Left kidney (tissue), 2 donors: ENCODE results near the gene PFAS. TPM values are rescaled to one million over a fixed set of nuclear protein-coding genes. Genes with fewer than 3 reads are reported as not detected.

Source experiments
- DNase-seq: peaks from one replicate; pipeline ENCODE4 v3.0.0-alpha.2; 2013
- polyA plus RNA-seq: library from polyadenylated mRNA; unstranded; fragments of 120-200 nt; gene quantifications from one replicate; pipeline ENCODE4 v1.2.1, GENCODE V29; 2013; ENCODE audit not compliant: insufficient read length

PFAS gene
- polyA plus RNA-seq, 1 donor = 53.8 TPM

DNA sequence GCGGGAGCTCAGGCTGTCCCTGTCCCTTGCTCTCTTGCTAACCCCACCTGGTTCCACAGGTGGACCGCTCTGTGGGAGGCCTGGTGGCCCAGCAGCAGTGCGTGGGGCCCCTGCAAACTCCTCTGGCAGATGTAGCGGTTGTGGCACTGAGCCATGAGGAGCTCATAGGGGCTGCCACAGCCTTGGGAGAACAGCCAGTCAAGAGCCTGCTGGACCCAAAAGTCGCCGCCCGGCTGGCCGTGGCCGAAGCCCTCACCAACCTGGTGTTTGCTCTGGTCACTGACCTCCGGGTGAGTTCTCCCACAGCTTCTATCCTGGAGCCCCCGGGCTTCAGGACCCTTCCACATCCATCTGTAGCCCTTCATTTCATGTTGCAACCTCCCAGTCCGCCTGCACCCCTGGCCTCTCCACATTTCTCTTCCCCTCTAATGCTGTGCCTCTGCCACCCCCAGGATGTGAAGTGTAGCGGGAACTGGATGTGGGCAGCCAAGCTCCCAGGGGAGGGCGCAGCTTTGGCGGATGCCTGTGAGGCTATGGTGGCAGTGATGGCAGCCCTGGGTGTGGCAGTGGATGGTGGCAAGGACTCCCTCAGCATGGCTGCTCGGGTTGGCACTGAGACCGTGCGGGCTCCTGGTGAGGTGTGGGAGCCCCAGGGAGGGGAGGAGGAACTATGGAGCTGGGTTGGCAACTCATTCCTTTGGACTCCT is 15.9 kb downstream of the PFAS start:
- no peak for DNase-seq

DNA sequence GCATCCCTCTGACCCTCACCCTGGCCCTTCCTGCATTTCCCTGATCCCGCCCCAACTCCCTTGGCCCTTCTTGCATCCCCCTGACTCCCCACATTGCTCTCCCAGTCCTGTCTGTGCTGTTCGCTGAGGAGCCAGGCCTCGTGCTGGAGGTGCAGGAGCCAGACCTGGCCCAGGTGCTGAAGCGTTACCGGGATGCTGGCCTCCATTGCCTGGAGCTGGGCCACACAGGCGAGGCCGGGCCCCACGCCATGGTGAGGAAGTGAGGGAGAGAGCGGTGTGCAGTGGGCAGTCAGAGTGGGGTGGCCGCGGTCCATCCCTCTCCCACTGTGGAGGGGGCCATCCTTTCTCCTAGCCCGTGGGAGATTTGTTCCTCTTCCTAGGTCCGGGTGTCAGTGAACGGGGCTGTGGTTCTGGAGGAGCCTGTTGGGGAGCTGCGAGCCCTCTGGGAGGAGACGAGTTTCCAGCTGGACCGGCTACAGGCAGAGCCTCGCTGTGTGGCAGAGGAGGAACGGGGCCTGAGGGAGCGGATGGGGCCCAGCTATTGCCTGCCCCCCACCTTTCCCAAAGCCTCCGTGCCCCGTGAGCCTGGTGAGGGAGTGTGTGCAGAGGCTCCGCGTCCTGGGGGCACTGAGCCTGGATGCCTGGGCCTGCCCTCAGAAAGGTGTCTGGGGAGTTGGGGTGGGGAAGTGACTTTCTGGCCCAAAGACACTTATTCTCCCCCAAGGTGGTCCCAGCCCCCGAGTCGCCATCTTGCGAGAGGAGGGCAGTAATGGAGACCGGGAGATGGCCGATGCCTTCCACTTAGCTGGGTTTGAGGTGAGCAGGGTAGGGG is 17.8 kb downstream of the PFAS start:
- no peak for DNase-seq

DNA sequence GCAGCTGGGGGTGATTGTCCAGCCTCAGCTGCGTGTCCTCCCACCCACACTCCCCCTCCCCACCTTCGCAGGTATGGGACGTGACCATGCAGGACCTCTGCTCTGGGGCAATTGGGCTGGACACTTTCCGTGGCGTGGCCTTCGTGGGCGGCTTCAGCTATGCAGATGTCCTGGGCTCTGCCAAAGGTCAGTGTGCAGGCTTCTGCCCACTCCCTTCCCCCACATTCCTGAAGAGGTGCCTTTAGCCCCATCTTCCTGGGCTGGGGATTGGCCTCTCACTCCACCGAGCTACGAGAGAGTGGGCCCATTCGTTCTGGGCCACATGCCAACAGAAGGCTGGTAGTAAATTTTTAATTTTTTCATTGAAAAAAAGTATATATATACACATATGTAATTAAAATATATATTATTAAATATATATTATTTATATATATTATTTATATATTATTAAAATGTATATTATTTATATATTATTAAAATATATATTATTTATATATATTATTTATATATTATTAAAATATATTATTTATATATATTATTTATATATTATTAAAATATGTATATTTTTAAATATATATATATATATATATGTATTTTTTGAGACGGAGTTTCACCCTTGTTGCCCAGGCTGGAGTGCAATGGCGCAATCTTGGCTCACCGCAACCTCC is 18.5 kb downstream of the PFAS start:
- no peak for DNase-seq

DNA sequence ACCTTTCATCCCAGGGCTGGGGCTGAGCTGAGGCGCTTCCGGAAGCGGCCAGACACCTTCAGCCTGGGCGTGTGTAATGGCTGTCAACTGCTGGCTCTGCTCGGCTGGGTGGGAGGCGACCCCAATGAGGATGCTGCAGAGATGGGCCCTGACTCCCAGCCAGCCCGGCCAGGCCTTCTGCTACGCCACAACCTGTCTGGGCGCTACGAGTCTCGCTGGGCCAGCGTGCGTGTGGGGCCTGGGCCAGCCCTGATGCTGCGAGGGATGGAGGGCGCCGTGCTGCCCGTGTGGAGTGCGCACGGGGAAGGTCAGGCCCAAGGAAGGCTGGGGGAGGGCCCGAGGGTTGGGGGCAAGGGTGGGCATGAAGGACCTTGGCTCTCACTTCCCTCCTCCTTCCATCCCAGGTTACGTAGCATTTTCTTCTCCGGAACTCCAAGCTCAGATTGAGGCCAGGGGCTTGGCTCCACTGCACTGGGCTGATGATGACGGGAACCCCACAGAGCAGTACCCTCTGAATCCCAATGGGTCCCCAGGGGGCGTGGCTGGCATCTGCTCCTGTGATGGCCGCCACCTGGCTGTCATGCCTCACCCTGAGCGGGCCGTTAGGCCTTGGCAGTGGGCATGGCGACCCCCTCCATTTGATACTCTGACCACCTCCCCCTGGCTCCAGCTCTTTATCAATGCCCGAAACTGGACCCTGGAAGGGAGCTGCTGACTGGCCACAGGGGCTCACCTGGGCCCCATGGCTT is 19.6 kb downstream of the PFAS start:
- no peak for DNase-seq

DNA sequence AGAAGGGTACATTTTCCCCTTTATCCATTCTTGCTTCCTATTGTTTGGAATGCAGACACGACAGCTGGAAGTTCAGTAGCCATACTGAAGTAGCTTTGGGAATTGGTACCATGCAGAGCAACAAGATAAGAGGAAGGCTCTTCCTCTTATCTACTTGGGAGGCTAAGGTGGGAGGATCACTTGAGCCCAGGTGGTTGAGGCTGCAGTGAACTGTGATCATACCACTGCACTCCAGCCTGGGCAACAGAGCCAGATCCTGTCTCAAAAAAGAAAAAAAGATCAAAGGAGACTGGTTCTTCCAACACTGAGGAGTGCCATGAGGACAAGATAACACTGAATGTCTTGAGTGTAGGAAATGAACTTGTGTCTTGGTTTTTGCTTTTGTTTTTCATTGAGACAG is 23.3 kb downstream of the PFAS start:
- DNase-seq = no peak

DNA sequence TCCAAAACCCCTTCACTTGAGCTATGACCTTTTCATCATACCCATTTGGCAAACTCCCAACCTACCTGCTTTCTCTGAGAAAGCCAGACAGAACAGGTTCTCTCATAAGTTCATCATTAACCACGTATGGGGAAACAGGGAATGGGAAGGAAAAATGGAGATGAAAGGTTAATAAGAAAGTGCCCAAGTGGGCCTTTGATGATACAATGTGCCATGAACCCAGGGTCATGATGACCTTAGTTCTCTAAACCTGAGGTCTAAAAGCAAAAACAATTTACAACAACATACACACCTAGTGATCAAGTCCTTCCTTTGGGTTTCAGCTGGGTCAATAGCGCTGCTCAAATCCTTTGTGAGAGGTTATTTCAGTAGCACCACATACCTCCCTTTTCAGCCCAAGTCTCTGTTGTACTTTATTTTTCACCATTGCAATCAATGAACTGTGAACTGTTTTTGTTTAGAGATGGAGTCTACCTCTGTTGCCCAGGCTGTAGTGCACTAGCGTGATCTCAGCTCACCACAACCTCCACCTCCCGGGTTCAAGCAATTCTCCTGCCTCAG is 24.9 kb downstream of the PFAS start:
- peak; percentile 47 for DNase-seq

DNA sequence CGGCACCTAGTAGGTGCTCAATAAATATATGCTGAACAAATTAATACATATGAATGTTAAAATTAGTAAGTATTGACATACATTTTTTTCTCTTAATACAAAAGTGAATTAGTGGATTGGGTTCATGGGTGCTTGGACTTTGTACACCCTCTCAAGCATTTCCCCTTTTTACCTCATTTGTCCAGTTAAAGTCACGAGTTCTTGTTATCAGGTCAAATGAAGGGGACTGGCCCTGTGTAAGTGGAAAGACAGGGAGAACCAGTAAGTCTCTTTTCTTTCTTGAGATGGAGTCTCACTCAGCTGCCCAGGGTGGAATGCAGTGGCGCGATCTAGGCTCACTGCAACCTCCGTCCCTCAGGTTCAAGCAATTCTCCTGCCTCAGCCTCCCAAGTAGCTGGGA is 25.7 kb downstream of the PFAS start:
- DNase-seq = no peak

DNA sequence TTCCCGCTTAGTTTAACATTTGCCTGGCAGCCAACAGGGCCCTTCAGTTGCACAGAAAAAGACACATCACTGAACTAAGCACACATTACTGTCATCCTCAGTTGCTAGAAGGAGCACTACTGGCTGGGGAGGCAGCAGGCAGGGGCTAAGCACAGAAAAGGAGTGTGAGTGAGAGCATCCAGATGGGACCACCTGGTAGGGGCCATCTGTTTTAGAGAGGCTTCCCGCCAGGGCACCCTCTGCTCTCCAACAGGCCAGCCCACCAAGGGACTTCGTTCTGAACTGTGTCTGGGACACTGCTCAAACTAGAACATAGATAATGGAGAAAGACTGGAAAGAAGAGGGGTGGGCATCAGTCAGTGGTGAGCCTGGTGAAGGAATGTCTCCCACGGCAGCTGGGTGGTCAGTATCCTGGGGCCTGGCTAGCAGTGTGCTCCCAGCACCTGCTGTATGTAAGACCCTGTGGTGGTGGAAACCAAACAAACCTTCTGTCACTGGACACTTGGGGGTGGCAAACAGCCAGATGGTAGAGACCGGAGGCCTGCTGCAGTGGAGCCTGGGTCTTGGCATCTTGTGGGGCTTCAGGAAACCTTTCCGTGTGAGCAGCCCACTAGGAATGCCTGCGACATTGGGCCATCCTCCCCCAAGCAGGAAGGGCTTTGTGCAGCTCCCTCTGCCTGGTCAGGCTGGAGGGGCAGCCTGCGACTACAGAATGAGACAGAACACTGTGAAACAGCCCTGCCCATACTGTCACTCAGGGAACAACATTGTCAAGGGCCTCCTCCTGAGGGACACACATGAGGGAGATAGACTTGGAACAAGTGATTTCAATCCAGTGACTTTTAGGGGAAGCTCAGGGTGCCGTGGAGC is 26.6 kb downstream of the PFAS start:
- DNase-seq = no peak

DNA sequence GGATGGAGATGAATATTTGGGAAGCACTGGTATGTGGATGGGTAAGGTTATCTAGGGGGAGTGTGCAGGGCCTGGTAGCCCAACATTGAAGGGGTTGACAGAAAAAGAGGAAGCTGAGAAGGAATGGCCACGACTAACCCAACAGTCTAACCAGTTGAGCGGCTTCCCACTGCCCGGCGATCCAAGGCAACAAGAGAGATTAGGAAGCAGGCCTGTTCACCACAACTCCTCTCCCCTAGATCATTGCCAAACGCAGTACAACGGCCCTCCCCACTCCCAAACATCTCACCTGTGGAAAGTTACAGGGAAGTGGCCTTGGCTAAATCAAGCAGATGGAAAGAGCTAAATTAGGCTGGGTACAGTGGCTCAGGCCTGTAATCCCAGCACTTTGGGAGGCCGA is 28.2 kb downstream of the PFAS start:
- DNase-seq = no peak

DNA sequence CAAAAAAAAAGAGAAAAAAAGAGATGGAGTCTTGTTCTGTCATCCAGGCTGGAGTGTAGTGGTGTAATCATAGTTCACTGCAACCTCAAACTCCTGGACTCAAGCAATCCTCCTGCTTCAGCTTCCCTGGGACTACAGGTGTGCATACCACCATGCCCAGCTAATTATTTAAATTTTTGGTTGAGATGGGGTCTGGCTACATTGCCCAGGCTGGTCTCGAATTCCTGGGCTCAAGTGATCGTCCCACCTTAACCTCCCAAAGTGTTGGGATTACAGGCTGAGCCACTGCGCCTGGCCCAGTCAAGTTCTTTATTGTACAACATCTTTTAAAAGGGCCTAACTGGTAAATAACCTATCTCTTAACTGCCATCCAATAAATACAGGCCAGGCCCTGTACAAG is 33.3 kb downstream of the PFAS start:
- DNase-seq = no peak

DNA sequence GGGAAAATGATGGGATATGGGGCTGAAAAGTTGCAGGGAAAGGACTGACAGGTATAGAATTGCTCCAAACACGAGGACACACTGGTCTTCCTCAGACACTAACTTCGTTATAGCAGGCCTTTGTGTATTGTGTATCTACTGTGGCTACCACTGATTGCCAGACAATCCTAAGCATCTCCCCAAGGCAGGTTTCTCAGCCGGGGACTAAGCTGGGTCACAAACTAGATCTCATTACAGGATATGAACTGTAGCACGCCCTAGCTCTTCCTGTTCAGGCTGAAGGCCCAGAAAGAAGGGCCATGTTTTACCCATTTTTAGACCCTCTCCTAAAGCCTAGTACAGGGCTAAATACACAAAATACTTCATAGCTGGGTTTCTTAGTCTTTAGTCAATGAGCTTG is 34.3 kb downstream of the PFAS start:
- no peak for DNase-seq

DNA sequence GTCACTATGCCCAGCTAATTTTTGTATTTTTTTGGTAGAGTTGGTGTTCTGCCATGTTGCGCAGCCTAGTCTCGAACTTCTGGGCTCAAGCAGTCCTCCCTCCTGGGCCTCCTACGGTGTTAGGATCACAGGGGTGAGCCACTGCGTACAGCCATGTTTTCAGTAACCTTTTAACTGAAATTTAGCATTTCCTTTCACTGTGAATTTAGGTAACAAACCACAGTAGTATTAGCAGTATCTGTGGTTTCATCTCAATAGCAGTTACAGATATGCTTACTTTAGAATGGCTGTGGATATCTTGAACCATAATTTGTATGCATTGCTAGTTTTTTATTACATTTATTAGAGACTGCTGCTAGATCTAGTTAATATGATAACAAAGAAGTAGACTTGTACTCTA is 35.0 kb downstream of the PFAS start:
- no peak for DNase-seq

DNA sequence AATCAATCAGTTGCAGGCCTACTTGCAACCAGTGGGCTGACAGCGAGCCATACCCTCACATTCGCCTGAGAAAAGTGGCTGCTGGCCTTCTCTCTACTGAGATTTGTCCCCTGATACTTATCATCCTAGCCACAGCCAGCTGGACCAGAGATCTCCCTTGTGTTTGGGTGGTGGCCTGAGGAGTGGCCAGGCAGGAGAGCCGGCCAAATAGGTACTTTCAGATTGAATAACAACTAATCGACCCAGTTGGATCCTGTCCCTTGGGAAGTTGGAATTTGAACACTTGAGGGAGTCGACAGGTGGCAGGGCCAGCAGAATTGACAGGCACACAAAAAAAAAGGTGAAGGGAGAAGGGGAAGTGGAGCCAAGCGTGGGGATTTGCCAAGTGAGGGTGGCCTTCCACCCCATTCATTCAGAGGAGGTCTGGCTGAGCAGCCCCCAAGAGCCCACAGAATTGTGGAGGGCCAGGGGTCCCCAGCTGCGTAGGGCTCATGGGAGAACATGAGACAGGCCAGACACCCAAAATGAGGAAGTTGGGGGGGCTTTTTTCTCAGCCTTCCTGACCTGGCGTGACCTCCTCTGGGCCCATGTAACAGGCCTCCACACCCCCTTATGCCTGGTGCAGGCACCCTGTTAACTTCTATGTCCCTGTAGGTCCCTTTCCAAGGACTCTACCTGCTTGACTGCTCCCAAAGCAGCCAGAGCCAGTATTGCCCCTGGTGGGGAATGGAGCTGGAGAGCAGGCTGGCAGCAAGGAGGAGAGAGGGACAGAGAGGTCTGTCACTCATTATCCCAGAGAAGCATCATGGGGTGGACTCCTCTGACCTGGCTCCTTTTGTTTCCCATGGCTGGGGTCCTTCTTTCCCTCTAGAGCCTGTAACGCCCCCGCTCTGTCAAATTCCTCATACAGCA is 36.4 kb downstream of the PFAS start:
- DNase-seq = no peak

DNA sequence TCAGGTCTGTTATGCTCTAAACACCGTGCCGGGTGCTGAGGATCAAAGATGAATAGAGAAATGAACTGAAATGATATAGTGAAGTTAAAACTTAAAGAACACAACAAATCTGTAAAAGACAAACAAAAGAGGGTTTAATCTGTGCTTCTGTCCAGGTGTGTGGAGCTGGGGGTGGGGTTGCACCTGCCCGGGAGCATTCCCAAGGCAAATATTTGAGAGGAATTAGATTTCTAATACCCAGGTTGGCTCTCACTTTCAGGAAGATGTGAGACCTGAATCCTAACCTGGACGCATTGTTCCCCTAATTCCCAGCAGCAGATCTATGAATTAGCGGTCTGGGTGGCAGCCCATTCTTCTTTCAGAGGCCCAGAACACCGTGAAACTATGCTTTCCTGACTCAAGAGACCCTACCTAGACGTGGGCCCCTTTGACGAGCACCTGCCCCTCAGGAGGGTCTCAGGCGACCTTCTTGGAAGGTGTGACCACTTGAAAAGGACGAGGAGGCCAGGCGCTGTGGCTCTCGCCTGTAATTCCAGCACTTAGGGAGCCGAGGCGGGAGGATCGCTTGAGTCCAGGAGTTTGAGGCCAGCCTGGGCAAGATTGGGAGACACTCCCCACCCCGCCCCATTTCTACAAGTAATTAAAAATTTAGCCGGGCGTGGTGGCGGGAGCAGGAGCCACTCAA is 38.7 kb downstream of the PFAS start:
- DNase-seq = no peak

DNA sequence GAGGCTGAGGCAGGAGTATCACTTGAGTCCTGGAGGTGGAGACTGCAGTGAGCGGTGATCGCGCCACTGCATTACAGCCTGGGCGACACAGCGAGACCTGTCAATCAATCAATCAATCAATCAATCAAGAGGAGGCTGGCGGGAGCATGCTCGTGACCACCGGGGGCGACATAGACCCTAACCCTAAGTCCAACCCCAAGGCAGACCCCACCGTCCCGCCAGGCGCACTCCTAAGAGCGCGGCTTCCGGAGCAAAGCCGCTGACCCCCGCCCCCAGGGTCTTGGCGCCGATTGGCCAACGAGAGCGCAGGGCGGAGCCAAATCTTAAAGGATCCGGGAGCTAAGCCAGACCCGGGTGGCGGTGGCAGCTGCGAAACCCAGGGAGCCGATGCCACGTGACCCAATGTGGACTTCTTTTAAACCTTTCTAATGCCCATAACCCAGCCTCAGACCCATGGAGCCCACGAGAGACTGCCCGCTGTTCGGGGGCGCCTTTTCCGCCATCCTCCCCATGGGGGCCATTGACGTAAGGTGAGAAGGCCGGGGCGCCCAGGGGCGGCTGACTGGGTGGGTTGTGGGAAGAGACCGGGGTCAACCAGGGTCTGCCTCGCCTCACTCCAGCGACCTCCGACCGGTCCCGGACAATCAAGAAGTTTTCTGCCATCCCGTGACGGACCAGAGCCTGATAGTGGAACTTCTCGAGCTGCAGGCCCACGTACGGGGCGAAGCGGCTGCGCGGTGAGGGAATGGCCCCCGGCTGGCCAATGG is 39.4 kb downstream of the PFAS start, which contains the start of gene RANGRF:
Gene RANGRF, plus strand, starts transcription at position 335 of the 767 bp plus-strand sequence. Its CDS starts 119 bp downstream, at position 454.
- DNase-seq = peak; percentile 90

DNA sequence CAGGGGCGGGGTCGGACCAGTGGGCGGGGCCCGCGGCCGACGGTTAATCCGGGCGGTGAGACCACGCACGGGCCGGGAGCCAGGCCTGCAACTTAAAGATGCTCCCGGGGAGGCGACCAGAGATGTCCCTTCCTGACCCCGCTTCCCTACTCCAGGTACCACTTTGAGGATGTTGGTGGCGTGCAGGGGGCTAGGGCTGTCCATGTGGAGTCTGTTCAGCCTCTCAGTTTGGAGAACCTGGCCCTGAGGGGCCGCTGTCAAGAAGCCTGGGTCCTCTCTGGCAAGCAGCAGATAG is 40.0 kb downstream of the PFAS start:
- DNase-seq = no peak

DNA sequence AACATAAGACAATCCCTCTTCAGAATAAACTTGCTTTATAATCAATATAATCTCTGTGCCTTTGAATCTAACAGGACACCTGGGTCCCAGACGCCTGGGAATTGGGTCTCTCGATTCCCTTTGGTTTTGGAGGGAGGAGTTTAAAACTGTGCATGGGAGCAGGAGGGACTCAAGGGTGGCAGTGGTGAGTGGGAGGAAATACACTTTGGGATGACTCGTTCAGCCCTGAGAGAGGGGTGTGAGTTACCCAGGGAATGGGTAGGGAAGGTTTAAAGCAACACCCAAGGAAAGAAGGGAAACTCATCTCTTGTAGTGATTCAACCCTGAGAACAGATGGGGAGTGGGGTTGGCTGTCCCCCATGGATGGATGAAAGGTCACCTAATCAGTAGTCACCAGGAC is 41.0 kb downstream of the PFAS start:
- DNase-seq = no peak

DNA sequence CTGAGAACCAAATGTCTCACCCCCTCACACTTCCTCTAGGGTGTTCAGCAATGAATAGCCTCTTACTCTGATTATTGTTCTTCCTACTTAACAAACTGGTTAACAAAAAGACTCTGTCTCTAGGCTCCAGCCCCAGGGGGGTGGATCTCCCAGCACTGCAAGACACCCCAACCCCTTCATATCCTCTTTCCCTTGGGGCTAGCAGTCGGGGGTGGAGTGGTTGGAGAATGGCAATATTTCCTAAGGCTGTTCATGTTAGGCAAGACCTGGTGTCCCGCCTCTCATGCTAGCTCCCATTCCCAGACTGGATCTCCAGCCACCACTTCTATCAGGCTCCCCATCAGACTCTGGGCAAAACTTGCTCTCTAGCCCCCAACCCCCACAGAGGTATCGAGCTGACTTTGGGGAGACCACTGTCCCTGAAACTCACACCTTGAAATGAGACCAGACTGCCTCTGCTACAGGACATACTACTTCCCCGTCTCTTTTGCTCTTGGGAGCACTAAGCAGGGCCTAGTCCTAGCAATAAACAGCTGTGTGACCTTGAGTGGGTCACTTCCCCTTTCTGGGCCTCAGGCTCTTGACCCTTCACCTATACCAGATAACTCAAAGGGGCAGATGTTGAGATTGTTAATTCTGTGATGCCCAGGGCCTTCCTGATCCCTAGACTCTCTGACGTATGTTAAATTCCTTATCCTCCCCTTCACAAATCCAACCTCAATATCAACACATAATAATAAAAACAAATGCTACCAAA is 43.7 kb downstream of the PFAS start:
- no peak for DNase-seq
